HG02798 (cell line): ENCODE results near the gene SYVN1.
"Not testable (repeated sequence)": the region's sequence is repeated elsewhere in the genome, so short reads cannot be mapped to it uniquely, and the experiment has no call there.

Source experiments
- ATAC-seq: cut with Tn5 transposase; IDR thresholded peaks from one replicate; pipeline ENCODE4 v1.9.1; 2021; ENCODE audit warnings: mild to moderate bottlenecking; ENCODE audit not compliant: unreplicated experiment, poor library complexity

The SYVN1 gene

DNA sequence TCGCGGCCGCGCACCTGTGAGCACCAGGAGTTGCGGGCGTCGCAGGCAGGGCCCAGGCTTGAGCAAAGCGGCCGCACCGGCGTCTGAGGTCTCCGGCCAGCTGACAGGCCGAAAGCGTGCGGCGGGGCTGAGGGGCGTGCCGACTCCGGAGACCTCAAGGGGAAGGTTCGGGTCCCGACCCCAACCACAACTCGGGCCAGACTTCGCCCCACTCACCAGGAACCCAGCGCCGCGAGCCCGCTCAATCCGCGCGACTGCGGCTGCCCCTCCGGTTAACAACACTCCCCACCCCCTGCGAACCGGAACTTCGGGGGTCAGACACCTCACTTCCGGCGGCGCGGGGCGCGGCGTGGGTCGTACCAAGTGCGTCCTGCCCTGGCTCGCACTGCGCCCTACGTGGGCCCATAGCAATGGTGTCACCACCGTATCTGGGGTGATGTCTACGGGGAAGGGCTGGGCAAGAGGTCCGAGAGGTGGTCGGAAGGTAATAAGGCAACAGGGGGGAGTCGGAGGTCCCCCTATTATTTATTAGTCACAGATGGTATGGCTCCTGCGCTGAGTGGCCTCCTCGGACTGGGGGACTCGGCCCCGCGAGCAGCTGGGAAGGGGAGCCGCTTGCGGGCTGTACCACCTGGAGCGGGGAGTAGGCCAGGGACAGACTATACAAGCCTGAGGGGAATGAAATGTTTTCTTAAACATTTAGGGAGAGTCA, at the start of gene SYVN1:
SYVN1 (minus strand) TSS at position 280 of the 712 bp plus-strand sequence. CDS start 918 bp downstream, outside the sequence.
- ATAC-seq: peak; percentile 66

DNA sequence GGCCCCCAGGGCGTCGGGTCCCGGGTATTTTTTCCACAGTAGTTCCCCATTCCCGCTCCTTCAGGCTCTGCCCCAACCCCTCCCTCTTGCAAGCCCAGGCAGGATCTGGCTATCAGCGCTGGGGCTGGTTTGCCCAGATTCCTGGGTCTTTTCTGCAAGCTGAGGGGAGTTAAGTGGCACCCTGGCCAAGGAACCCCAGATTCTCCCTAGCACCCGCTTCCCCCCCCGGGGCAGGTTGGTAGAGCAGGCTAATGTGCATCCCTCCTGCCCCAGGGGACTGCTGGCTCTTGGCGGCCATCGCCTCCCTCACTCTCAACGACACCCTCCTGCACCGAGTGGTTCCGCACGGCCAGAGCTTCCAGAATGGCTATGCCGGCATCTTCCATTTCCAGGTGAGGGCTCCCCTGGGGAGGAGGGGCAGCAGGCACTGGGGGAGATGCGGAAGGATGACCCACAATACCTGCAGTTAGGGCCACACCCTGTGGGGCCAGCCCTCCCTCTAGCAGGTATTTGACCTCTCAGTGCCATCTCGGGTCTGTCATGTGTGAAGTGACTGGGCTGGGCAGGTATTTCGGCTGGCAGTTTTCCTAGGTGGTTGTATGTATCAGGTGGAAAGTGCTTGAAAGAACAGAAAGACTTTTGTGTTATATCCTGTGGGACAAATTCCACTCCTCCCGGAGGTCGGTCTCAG, 49.0 kb upstream of the SYVN1 start:
- no peak for ATAC-seq

DNA sequence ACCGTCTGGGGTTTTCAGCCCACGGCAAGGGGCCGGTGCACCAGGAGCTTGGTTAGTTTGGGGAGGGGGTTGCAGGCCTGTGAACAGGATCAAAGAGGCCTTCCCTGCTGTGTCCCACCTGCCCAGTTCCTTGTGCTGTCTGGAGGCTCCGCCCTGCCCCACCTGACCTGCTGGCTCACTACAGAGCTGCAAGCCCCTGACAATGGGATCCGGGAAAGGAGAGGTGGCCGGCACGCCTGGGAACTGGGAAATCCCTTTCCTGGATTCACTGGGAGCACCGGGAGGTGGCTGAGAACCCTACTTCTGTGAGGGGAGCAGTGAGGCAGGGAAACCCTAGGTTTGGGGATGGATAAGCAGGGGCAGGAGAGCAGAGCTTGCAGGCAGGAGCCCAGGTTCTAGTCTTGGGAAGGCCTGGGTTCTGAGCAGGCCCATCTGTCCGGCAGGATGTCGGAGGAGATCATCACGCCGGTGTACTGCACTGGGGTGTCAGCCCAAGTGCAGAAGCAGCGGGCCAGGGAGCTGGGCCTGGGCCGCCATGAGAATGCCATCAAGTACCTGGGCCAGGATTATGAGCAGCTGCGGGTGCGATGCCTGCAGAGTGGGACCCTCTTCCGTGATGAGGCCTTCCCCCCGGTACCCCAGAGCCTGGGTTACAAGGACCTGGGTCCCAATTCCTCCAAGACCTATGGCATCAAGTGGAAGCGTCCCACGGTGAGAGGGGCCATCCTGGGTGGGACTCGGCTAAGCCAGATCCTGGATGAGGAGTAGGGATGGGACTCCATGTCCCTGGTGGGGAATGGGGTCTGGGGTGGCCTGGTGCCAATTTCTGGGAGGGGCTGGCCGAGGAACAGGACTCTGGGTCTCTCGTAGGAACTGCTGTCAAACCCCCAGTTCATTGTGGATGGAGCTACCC, 48.2 kb upstream of the SYVN1 start:
- peak; percentile 7 for ATAC-seq

DNA sequence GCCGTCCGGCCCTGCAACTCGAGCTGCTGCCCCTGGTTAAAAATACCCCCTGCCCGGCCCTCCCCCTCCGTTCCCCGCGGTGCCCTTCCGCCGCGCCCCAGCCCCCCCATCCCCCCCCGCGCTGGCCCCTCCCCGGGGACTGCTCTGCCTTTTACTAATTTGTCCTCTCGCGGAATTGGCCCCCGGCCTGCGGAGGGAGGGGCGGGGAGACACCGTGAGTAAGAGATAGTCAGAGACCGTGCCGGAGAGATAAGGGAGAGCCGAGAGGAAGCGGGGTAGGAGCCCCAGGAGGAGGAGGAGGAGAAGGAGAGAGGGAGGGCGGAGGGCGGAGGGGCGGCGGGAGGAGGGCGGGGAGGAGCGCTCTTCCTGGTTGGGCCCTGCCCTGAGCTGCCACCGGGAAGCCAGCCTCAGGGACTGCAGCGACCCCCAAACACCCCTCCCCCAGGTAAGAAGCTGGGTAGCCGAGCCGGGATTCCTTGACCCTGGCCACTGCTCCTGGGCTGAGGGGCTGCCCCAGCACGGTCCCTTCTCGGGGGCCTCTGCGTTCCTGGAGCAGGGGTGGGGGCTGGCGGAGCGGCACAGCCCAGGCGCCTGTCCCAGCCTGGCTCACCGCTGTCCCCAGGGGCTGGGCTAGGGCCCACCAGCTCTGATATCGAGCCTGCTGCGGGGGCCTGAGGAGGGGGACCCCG, 47.4 kb upstream of the SYVN1 start, which contains the start of gene CAPN1:
CAPN1 (plus strand) TSS at position 360 of the 689 bp plus-strand sequence. CDS start 774 bp downstream, outside the sequence.
- peak; percentile 59 for ATAC-seq

GRCh38 chr11:65180877-65181568, 46.7 kb upstream of the SYVN1 start:
- ATAC-seq: peak; percentile 60

DNA sequence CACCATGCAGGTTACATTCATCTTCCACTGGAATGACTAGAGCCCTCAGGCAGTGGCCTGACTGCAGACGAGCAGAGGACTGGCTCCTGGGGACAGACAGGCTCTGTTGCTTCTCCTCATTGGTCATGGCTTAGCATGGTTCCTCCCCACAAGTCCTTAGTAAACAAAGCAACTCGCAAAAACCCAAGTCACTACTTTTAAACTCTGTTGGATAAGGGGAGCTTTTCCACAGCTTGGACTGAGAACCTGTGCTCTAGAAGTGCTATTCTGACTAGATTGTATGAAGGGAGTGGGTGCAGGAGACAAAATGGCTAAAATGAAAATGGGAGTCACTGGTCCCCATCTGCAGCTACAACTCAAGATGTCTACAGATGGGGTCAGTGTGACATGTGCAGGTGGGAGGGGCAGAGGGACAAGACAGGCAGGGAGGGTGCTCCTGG, 40.3 kb upstream of the SYVN1 start:
- ATAC-seq: not testable (repeated sequence)

- ATAC-seq: no peak
Observed at GRCh38 chr11:65172600-65172999, 38.3 kb upstream of the SYVN1 start.

GRCh38 chr11:65170058-65170534, 35.8 kb upstream of the SYVN1 start, which contains the start of gene SPDYC:
SPDYC (plus strand) TSS chr11:65170233; CDS start chr11:65171358, 1,125 bp downstream.
- ATAC-seq: no peak

DNA sequence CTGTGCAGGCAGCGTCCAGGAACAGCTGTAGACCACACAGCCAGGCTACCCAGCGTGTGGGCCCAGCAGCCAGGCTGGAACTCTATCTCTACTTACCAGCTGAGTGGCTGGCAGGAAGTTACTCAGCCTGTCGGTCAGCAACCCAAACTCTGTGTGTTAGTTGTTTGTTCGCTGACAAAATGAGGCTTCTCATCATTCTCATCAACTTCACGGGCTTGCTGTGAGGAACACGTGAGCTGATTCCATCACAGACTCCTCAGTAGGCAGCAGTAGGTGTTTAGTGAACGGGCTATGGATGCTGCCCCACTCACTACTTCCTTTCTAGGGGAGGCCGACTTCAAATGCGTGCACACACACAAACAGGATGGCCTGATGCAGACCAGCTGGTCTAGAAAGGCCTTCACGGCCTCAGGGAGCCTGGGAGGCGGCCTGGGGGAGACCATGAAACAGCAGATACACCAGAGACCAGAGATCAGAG, 34.9 kb upstream of the SYVN1 start:
- no peak for ATAC-seq

DNA sequence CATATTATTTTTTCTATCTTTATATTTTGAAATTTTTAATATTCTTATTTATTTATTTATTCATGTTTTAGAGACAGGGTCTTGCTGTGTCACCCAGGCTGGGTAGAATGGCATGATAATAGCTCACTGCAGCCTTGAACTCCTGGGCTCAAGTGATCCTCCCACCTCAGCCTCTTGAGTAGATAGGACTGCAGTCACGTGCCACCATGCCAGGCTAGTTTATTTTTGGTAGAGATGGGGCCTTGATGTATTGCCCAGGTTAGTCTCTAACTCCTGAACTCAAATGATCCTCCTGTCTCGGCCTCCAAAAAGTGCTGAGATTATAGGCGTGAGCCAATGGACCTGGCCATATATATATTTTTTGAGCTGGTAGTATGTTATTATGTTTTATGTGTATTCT, 33.3 kb upstream of the SYVN1 start:
- ATAC-seq: no peak

GRCh38 chr11:65166893-65167292, 32.6 kb upstream of the SYVN1 start:
- no peak for ATAC-seq

- ATAC-seq: no peak
Observed at GRCh38 chr11:65165410-65166317, 31.3 kb upstream of the SYVN1 start.

DNA sequence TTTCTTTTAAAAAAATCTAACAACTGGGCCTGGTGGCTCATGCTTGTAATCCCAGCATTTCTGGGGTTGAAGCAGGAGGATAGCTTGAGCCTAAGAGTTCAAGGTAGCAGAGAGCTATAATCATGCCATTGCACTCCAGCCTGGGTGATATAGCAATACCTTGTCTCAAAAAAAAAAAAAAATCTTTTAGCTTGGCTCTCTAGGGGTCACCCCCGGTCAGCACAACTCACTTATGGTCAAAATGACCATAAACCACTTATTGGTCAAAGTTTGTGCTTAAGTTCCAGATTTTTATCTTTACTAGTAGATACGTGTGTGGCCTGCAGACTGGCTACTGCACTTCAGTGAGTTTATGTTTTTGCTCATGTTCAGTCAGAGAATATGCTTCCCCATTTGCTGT, 29.4 kb upstream of the SYVN1 start:
- no peak for ATAC-seq

DNA sequence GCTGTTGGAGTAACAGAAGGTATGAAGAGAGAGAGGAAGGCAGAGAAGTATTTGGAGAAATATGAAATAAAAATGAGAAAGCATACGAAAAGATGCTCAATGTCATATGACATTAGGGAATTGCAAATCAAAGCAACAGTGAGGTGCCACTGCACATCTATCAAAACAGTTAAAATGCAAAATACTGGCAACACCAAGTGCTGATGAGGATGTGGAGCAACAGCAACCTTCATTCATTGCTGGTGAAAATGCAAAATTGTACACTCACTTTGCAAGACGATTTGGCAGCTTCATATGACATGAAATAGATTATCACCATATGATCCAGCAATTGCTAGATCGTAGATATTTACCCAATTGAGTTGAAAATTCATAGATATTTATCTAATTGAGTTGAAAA, 26.3 kb upstream of the SYVN1 start:
- ATAC-seq: no peak

- ATAC-seq: peak; percentile 62
Observed at GRCh38 chr11:65159012-65159411, 24.7 kb upstream of the SYVN1 start.

DNA sequence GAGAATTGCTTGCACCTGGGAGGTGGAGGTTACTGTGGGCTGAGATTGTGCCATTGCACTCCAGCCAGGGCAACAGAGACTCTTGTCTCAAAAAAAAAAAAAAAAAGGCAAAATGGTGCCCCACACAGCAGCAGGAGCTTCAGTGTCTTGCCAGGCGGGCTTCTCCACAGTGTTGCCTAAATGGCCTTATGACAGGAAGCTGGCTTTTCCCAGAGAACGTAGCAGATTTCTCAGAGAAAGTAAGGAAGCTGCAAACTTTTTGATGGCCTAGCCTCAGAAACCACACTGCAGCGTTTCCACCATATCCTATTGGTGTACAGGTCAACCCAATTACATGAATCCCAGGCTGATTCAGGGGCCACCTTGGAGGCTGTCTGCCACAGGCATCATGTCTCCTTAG, 23.0 kb upstream of the SYVN1 start:
- no peak for ATAC-seq

GRCh38 chr11:65156926-65157325, 22.6 kb upstream of the SYVN1 start:
- ATAC-seq: no peak

DNA sequence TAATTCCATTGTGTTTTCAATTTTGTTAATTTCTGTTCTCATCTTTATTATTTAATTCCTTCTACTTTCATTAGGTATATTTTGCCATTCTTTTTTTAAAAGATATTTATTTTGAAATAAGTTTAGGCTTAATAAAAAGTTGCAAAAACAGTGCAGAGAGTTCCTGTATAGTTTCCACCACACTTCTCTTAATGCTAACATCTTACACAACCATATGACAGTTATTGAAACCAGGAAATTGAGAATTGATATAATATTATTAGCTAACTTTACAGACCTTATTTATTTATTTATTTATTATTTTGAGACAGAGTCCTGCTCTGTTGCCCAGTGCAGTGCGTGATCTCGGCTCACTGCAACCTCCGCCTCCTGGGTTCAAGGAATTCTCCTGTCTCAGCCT, 21.9 kb upstream of the SYVN1 start:
- ATAC-seq: no peak
